OCI-LY1 (cell line): Measurements from ENCODE around the gene LAMA4.

Experiments
- EZH2 ChIP-seq: fragments of 200-600 bp; sonication (generic), shearing (Covaris generic); IDR thresholded peaks from 2 replicates; pipeline ENCODE4 v1.8.0; 2017; ENCODE audit warnings: borderline replicate concordance, mixed run types, mild to moderate bottlenecking, antibody characterized with exemption, low read length, moderate library complexity, mixed read lengths
- TF ChIP-seq, protein P1 (sequence below): fragments of 200-600 bp; sonication (generic), shearing (Covaris generic); IDR thresholded peaks from 2 replicates; pipeline ENCODE4 v1.5.1; 2017; ENCODE audit warnings: mild to moderate bottlenecking, antibody characterized with exemption, low read length, moderate library complexity, mixed read lengths

DNA sequence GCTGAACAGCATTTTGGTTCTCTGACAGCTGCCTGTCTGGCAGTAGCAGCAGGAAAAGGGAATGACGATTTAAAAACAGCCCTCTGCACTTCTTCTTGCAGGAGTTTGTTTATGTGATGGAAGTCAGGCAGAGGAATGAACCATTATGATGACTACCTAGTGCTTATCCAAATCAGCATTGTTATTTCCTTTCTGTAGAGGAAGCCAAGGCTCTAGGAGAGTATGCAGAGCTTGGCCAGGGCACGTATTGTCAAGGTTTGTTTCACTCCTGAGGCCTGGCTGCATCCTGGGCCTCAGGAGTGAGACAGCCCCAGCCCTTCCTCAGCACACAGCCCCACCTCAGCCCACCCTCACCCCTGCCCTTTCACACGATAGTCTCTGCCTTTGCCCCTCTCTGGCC lies 98.5 kb downstream of the LAMA4 start:
- TF ChIP-seq, protein P1, sequence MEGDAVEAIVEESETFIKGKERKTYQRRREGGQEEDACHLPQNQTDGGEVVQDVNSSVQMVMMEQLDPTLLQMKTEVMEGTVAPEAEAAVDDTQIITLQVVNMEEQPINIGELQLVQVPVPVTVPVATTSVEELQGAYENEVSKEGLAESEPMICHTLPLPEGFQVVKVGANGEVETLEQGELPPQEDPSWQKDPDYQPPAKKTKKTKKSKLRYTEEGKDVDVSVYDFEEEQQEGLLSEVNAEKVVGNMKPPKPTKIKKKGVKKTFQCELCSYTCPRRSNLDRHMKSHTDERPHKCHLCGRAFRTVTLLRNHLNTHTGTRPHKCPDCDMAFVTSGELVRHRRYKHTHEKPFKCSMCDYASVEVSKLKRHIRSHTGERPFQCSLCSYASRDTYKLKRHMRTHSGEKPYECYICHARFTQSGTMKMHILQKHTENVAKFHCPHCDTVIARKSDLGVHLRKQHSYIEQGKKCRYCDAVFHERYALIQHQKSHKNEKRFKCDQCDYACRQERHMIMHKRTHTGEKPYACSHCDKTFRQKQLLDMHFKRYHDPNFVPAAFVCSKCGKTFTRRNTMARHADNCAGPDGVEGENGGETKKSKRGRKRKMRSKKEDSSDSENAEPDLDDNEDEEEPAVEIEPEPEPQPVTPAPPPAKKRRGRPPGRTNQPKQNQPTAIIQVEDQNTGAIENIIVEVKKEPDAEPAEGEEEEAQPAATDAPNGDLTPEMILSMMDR = no peak
- no peak for TF ChIP-seq EZH2
